SK-N-SH (cell line): ENCODE results near the gene CRTC2. TPM values are rescaled to one million over a fixed set of nuclear protein-coding genes. Genes with fewer than 3 reads are reported as not detected.

ENCODE experiments used
- CTCF ChIA-PET: fragments of 300-600, 350-600 bp; formaldehyde crosslinking; extraction: SDS; loops from one replicate; lab custom pipeline; 2021; lab: Yijun Ruan, JAX
- POLR2A ChIA-PET: fragments of 350-600 bp; sonication (Branson Sonifier 250); formaldehyde crosslinking; extraction: SDS; loops from one replicate; lab custom pipeline; 2020; ENCODE audit warnings: antibody characterized with exemption, inconsistent platforms; lab: Yijun Ruan, JAX
- DNase-seq: peaks from one replicate; pipeline ENCODE4 v3.0.0; 2012
- H2AFZ ChIP-seq: fragments of 200-600 bp; sonication (generic); 2 replicates; pipeline ENCODE4 v1.8.1; 2016; ENCODE audit warnings: antibody characterized with exemption, mild to moderate bottlenecking, low read depth
- H3F3A ChIP-seq: fragments of 200-600 bp; sonication (generic); replicated peaks from 2 replicates; pipeline ENCODE3; 2016; ENCODE audit warnings: antibody characterized with exemption, mild to moderate bottlenecking; ENCODE audit not compliant: insufficient read depth
- H3K27ac ChIP-seq, 2 experiments: fragments of 200-500 bp in 1 of 2; fragments of 200-600 bp in 1 of 2; sonication (Bioruptor generic) in 1 of 2; sonication (generic), shearing (Covaris generic) in 1 of 2; 2 replicates each; pipeline versions ENCODE4 v1.5.1 to v1.6.1; 2014 to 2016; ENCODE audit warnings: low read depth in 2 of 2, inconsistent platforms in 1 of 2, low read length in 1 of 2, mild to moderate bottlenecking in 1 of 2, mixed read lengths in 1 of 2
- H3K27me3 ChIP-seq: fragments of 200-600 bp; sonication (generic), shearing (Covaris generic); 2 replicates; pipeline ENCODE4 v1.6.1; 2016; ENCODE audit warnings: mixed run types; ENCODE audit not compliant: insufficient read depth
- H3K36me3 ChIP-seq, 2 experiments: fragments of 200-500 bp in 1 of 2; fragments of 200-600 bp in 1 of 2; sonication (Bioruptor generic) in 1 of 2; sonication (generic) in 1 of 2; replicated peaks in 1 of 2; 2 replicates each; pipeline versions ENCODE3 to v1.5.1; 2014 to 2016; ENCODE audit warnings: low read length in 1 of 2, mild to moderate bottlenecking in 1 of 2; ENCODE audit not compliant: insufficient read depth in 2 of 2, control insufficient read depth in 1 of 2
- H3K4me1 ChIP-seq, 2 experiments: fragments of 200-500 bp in 1 of 2; fragments of 200-600 bp in 1 of 2; sonication (Bioruptor generic) in 1 of 2; sonication (generic), shearing (Covaris generic) in 1 of 2; 2 replicates each; pipeline versions ENCODE4 v1.5.1 to v1.6.1; 2014 to 2016; ENCODE audit warnings: low read depth in 1 of 2, low read length in 1 of 2, mixed run types in 1 of 2; ENCODE audit not compliant: insufficient read depth in 2 of 2, control insufficient read depth in 1 of 2
- H3K4me2 ChIP-seq: fragments of 200-600 bp; sonication (generic), shearing (Covaris generic); 2 replicates; pipeline ENCODE4 v1.6.1; 2017; ENCODE audit warnings: mixed run types
- H3K4me3 ChIP-seq, 2 experiments: fragments of 200-500 bp in 1 of 2; fragments of 200-600 bp in 1 of 2; sonication (Bioruptor generic) in 1 of 2; sonication (generic), shearing (Covaris generic) in 1 of 2; 2 replicates each; pipeline versions ENCODE4 v1.5.1 to v1.8.1; 2014 to 2016; ENCODE audit warnings: low read depth in 2 of 2, inconsistent platforms in 1 of 2, low read length in 1 of 2, mild to moderate bottlenecking in 1 of 2, mixed read lengths in 1 of 2, moderate library complexity in 1 of 2
- H3K79me2 ChIP-seq: fragments of 200-600 bp; sonication (generic); 2 replicates; pipeline ENCODE4 v1.8.1; 2017; ENCODE audit warnings: mild to moderate bottlenecking; ENCODE audit not compliant: insufficient read depth
- H3K9ac ChIP-seq: fragments of 200-600 bp; sonication (generic); 2 replicates; pipeline ENCODE4 v1.6.1; 2017; ENCODE audit warnings: mixed run types
- H3K9me2 ChIP-seq: fragments of 200-600 bp; sonication (generic); 2 replicates; pipeline ENCODE4 v1.6.1; 2017; ENCODE audit warnings: mixed run types
- H3K9me3 ChIP-seq: fragments of 200-600 bp; sonication (generic); 2 replicates; pipeline ENCODE4 v1.6.1; 2017; ENCODE audit warnings: mixed run types, mild to moderate bottlenecking, moderate library complexity
- H4K20me1 ChIP-seq: fragments of 200-600 bp; sonication (generic); 2 replicates; pipeline ENCODE4 v1.6.1; 2017; ENCODE audit warnings: mild to moderate bottlenecking, mixed run types; ENCODE audit not compliant: insufficient read depth
- ELF1 ChIP-seq: IDR thresholded peaks from 2 replicates; pipeline ENCODE4 v1.4.0; 2012
- EP300 ChIP-seq, 2 experiments: IDR thresholded peaks; 2 replicates each; pipeline versions ENCODE4 v1.4.0 to v1.6.1; 2012; ENCODE audit warnings: borderline replicate concordance in 1 of 2, low read depth in 1 of 2, low read length in 1 of 2
- EZH2phosphoT487 ChIP-seq: fragments of 200-600 bp; sonication (generic); IDR thresholded peaks from 2 replicates; pipeline ENCODE4 v1.6.1; 2017; ENCODE audit warnings: low read depth, mixed run types, mild to moderate bottlenecking, antibody characterized with exemption, moderate library complexity, borderline replicate concordance
- FOSL2 ChIP-seq: IDR thresholded peaks from 2 replicates; pipeline ENCODE4 v1.4.0; 2012; ENCODE audit warnings: low read depth, mild to moderate bottlenecking, moderate library complexity, borderline replicate concordance
- FOXJ3 ChIP-seq: sonication (generic); formaldehyde crosslinking; IDR thresholded peaks from 2 replicates; pipeline ENCODE4 v1.5.1; 2020; ENCODE audit warnings: mild to moderate bottlenecking, missing genetic modification reagents
- FOXM1 ChIP-seq: IDR thresholded peaks from 2 replicates; pipeline ENCODE4 v1.4.0; 2012; ENCODE audit warnings: low read depth, mild to moderate bottlenecking
- GABPA ChIP-seq: IDR thresholded peaks from 2 replicates; pipeline ENCODE4 v1.4.0; 2012; ENCODE audit warnings: low read depth, mild to moderate bottlenecking
- GATA2 ChIP-seq: sonication (generic); formaldehyde crosslinking; IDR thresholded peaks from 2 replicates; pipeline ENCODE4 v1.5.0; 2020; ENCODE audit warnings: mild to moderate bottlenecking, missing genetic modification reagents
- NRF1 ChIP-seq: IDR thresholded peaks from 2 replicates; pipeline ENCODE4 v1.6.1; 2012; ENCODE audit warnings: low read depth, mild to moderate bottlenecking, low read length
- RCOR1 ChIP-seq: fragments of 150-350 bp; IDR thresholded peaks from 2 replicates; pipeline ENCODE4 v1.6.1; 2017; ENCODE audit warnings: antibody characterized with exemption, low read length
- RXRA ChIP-seq: IDR thresholded peaks from 2 replicates; pipeline ENCODE4 v1.4.0; 2012; ENCODE audit warnings: low read depth, mild to moderate bottlenecking, borderline replicate concordance
- SIN3A ChIP-seq: IDR thresholded peaks from 2 replicates; pipeline ENCODE4 v1.6.1; 2012; ENCODE audit warnings: low read depth, mild to moderate bottlenecking, low read length, moderate library complexity, borderline replicate concordance
- SMC3 ChIP-seq: IDR thresholded peaks from 2 replicates; pipeline ENCODE4 v1.6.1; 2012; ENCODE audit warnings: low read depth, low read length, improper control_type of control experiment
- TCF12 ChIP-seq: IDR thresholded peaks from 2 replicates; pipeline ENCODE4 v1.4.0; 2012
- TEAD4 ChIP-seq: IDR thresholded peaks from 2 replicates; pipeline ENCODE4 v1.4.0; 2012; ENCODE audit warnings: mild to moderate bottlenecking, borderline replicate concordance; ENCODE audit not compliant: insufficient read depth
- YY1 ChIP-seq: IDR thresholded peaks from 2 replicates; pipeline ENCODE4 v1.4.0; 2012; ENCODE audit warnings: low read depth, mild to moderate bottlenecking
- WGBS: methylation state at CpG from one replicate; pipeline ENCODE4 v1.1.6; 2017; ENCODE audit warnings: low lambda C conversion rate; 5-methylcytosine and 5-hydroxymethylcytosine counted together
- polyA plus RNA-seq, 3 experiments: library from polyadenylated mRNA; depleted of rRNA; stranded (reverse); fragments of >200 nt; gene quantifications; 2 replicates each; pipeline ENCODE4 v1.2.3, GENCODE V29; 2012
- TF ChIP-seq, protein P1 (sequence below): IDR thresholded peaks from 2 replicates; pipeline ENCODE4 v1.4.0; 2012; ENCODE audit warnings: low read depth, borderline replicate concordance
- TF ChIP-seq, protein P2 (sequence below): fragments of 150-350 bp; IDR thresholded peaks from 2 replicates; pipeline ENCODE4 v1.6.1; 2016; ENCODE audit warnings: mild to moderate bottlenecking, low read depth, low read length
- TF ChIP-seq, protein P3 (sequence below): fragments of 200-600 bp; sonication (generic); IDR thresholded peaks from 2 replicates; pipeline ENCODE4 v1.6.1; 2017; ENCODE audit warnings: antibody characterized with exemption, mild to moderate bottlenecking, moderate library complexity
- TF ChIP-seq, protein P4 (sequence below): IDR thresholded peaks from 2 replicates; pipeline ENCODE4 v1.4.0; 2012; ENCODE audit warnings: low read depth

The CRTC2 gene
- polyA plus RNA-seq, 1 of the 3 experiments (the other 2 are of a cell fraction): 25.5 TPM

DNA sequence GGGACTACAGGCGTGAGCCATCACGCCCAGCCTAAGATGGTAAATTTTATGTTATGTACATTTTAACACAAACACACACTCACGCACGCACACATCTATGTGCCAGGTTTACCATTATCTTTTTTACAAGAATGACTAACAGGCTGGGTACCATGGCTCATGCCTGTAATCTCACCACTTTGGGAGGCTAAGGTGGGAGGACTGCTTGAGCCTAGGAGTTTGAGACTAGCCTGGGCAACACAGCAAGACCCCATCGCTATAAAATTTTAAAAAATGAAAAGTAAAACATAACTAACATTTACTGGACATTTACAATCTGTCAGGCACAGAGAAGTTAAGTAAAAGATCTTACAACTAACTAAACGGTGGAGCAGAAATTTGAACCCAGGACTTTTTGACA is 50.3 kb downstream of the CRTC2 start:
- ChIA-PET POLR2A (no interaction called here), CTCF (interaction anchor here (0.9 kb wide), 1 partner anchor 25 kb away, joined by 3 read pairs; no protein-coding TSS in a partner anchor)
- TF ChIP-seq TEAD4 (no peak), YY1 (no peak), NRF1 (no peak), SIN3A (no peak), GABPA (no peak), GATA2 (no peak), FOXJ3 (CRISPR knock-in tag) (no peak), SMC3 (no peak), TCF12 (no peak)
- TF ChIP-seq, protein P1, sequence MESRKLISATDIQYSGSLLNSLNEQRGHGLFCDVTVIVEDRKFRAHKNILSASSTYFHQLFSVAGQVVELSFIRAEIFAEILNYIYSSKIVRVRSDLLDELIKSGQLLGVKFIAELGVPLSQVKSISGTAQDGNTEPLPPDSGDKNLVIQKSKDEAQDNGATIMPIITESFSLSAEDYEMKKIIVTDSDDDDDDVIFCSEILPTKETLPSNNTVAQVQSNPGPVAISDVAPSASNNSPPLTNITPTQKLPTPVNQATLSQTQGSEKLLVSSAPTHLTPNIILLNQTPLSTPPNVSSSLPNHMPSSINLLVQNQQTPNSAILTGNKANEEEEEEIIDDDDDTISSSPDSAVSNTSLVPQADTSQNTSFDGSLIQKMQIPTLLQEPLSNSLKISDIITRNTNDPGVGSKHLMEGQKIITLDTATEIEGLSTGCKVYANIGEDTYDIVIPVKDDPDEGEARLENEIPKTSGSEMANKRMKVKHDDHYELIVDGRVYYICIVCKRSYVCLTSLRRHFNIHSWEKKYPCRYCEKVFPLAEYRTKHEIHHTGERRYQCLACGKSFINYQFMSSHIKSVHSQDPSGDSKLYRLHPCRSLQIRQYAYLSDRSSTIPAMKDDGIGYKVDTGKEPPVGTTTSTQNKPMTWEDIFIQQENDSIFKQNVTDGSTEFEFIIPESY: no peak
- TF ChIP-seq, protein P2, sequence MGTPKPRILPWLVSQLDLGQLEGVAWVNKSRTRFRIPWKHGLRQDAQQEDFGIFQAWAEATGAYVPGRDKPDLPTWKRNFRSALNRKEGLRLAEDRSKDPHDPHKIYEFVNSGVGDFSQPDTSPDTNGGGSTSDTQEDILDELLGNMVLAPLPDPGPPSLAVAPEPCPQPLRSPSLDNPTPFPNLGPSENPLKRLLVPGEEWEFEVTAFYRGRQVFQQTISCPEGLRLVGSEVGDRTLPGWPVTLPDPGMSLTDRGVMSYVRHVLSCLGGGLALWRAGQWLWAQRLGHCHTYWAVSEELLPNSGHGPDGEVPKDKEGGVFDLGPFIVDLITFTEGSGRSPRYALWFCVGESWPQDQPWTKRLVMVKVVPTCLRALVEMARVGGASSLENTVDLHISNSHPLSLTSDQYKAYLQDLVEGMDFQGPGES: no peak
- TF ChIP-seq, protein P3, sequence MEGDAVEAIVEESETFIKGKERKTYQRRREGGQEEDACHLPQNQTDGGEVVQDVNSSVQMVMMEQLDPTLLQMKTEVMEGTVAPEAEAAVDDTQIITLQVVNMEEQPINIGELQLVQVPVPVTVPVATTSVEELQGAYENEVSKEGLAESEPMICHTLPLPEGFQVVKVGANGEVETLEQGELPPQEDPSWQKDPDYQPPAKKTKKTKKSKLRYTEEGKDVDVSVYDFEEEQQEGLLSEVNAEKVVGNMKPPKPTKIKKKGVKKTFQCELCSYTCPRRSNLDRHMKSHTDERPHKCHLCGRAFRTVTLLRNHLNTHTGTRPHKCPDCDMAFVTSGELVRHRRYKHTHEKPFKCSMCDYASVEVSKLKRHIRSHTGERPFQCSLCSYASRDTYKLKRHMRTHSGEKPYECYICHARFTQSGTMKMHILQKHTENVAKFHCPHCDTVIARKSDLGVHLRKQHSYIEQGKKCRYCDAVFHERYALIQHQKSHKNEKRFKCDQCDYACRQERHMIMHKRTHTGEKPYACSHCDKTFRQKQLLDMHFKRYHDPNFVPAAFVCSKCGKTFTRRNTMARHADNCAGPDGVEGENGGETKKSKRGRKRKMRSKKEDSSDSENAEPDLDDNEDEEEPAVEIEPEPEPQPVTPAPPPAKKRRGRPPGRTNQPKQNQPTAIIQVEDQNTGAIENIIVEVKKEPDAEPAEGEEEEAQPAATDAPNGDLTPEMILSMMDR: no peak
- Histone ChIP-seq H3K36me3 (peaks cover 0 to 10% of the 10 kb centered on the region in 2 experiments), H3K9ac (no peak overlapping the region), H3K4me2 (no peak overlapping the region), H3K27me3 (no peaks in the 10 kb centered on the region), H3K4me1 (no peaks in the 10 kb centered on the region), H4K20me1 (peaks cover 65% of the 10 kb centered on the region), H3F3A (peaks cover 53% of the 10 kb centered on the region), H3K79me2 (peaks cover 100% of the 10 kb centered on the region), H3K9me3 (no peaks in the 10 kb centered on the region), H2AFZ (no peak overlapping the region), H3K9me2 (no peaks in the 10 kb centered on the region), H3K4me3 (no peak overlapping the region), H3K27ac (no peak overlapping the region)
- DNase-seq: no peak
- WGBS: 91% methylated on average over 6 of the region's 6 CpGs

DNA sequence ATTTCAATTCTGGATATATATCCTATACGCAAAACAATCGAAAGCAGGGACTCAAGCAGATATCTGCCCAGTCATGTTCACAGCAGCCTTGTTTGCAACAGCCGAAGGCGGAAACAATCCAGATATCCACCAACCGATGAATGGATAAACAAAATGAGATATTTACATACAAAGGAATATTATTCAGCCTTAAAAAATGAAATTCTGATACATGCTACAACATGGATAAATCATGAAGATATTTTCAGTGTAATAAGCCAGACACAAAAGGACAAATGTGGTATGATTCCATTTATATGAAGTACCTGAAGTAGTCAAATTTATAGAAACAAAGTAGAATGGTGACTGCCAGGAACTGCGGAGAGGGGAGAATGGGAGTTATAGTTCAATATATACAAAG is 51.3 kb downstream of the CRTC2 start:
- Histone ChIP-seq H3K4me1 (no peaks in the 10 kb centered on the region), H3K4me2 (no peak overlapping the region), H4K20me1 (peaks cover 57% of the 10 kb centered on the region), H3F3A (peaks cover 52% of the 10 kb centered on the region), H3K9ac (no peak overlapping the region), H3K27me3 (no peaks in the 10 kb centered on the region), H3K9me3 (no peaks in the 10 kb centered on the region), H3K36me3 (peaks cover 0 to 10% of the 10 kb centered on the region in 2 experiments), H3K27ac (no peak overlapping the region), H3K9me2 (no peaks in the 10 kb centered on the region), H3K4me3 (no peak overlapping the region), H2AFZ (no peak overlapping the region), H3K79me2 (peaks cover 100% of the 10 kb centered on the region)
- ChIA-PET CTCF (no interaction called here), POLR2A (no interaction called here)
- no peak for DNase-seq
- no peak for TF ChIP-seq RCOR1
- no peak for TF ChIP-seq YY1
- no peak for TF ChIP-seq EP300 (IDR thresholded peaks at IDR 0.05; ENCODE audit: borderline replicate concordance in 1 of 2, low read depth in 1 of 2, low read length in 1 of 2)
- TF ChIP-seq GABPA: no peak
- no peak for TF ChIP-seq FOSL2
- TF ChIP-seq EZH2phosphoT487: no peak
- TF ChIP-seq NRF1: no peak
- no peak for TF ChIP-seq RXRA
- no peak for TF ChIP-seq FOXM1
- TF ChIP-seq, protein P1: no peak
- TF ChIP-seq, protein P4, sequence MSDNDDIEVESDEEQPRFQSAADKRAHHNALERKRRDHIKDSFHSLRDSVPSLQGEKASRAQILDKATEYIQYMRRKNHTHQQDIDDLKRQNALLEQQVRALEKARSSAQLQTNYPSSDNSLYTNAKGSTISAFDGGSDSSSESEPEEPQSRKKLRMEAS: no peak
- TF ChIP-seq FOXJ3 (CRISPR knock-in tag): no peak
- no peak for TF ChIP-seq ELF1
- WGBS: 94% methylated on average over 6 of the region's 6 CpGs
